HEK293 (cell line): Measurements from ENCODE around the gene CNOT4.

Experiments used
- ZNF501 ChIP-seq: fragments of 450-650 bp; formaldehyde crosslinking; IDR thresholded peaks from 2 replicates; pipeline ENCODE4 v1.5.1; 2016; ENCODE audit warnings: missing biosample characterization, missing genetic modification characterization

Gene CNOT4

DNA sequence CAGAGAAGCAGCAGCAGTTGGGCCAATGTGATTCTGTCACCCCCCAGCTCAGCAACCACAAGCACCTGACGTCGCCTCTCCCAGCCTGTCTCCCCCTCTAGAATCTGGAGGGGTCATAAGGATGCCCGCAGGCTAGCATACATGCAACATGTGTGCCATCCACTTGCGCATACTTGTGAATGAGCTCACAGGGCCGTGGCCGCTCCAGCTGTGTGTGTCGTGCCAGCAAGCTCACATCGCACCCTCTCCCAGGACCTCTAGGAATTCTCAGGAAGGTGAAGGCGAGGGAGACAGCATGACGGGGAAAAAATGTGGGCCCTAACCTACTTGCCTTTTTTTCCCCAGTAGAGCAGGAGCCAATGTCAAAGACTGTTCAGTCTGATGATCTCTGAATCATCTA, 195.9 kb downstream of the CNOT4 start (continued):
- no peak for TF ChIP-seq ZNF501
